Stimulated activated CD4-positive, alpha-beta T cell treated with anti-CD3 and anti-CD28 coated beads, Interleukin-15, amount 100 ng/mL, for 1 hour (primary cell): Measurements from ENCODE around the gene CCM2L.
"Not testable (repeated sequence)": the region's sequence is repeated elsewhere in the genome, so short reads cannot be mapped to it uniquely, and the experiment has no call there.

ENCODE experiments used
- DNase-seq, 2 donors: peaks; one replicate each; pipeline ENCODE4 v3.0.0-alpha.2; 2020; ENCODE audit warnings: low read depth in 1 of 2, low spot score in 1 of 2

CCM2L gene

DNA sequence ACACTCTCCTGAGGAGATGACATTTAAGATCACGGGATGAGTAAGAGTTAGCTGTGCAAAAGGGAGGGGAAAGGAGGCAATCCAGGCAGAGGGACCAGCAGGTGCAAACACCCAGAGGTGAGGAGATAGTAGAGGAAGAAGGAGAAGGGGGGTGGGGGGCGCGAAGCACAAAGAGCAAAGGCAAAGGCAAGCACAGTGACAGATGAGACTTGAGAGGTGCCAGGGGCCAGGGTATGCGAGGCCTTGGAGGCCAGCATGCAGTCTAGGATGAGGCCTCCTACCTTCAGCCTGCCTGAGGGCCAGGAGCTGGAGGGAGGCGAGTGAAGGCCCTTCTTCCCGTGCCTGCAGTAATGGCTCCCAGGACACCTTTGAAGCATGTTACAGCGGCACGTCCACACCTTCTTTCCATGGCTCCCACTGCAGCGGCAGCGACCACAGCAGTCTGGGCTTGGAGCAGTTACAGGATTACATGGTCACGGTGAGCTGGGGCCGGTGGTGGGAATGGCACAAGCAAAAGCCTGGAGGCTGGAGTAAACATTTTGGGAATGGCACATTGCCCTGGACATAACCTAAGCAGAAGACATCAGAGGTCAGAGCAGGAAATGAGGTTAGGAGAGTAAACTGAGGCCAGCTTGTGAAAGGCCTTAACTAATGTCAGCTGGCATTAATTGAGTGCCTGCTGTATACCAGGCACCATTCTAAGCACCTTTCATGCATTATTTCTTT lies 18.6 kb downstream of the CCM2L start:
- no peak for DNase-seq

DNA sequence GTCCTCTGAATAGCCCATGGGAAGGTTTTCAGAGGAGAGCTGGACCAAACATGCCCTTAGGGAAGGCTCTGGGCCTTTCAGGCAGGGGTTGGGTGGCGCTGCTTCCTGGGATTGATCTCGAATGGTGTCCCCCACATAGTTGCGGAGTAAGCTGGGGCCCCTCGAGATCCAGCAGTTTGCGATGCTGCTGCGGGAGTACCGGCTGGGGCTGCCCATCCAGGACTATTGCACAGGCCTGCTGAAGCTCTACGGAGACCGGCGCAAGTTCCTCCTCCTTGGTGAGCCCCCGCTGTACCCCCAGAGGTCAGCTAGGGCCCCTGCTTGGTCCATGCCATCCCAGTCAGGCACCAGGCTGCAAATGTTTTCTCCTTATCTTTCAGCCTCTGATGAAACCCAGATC lies 19.3 kb downstream of the CCM2L start:
- no peak for DNase-seq

DNA sequence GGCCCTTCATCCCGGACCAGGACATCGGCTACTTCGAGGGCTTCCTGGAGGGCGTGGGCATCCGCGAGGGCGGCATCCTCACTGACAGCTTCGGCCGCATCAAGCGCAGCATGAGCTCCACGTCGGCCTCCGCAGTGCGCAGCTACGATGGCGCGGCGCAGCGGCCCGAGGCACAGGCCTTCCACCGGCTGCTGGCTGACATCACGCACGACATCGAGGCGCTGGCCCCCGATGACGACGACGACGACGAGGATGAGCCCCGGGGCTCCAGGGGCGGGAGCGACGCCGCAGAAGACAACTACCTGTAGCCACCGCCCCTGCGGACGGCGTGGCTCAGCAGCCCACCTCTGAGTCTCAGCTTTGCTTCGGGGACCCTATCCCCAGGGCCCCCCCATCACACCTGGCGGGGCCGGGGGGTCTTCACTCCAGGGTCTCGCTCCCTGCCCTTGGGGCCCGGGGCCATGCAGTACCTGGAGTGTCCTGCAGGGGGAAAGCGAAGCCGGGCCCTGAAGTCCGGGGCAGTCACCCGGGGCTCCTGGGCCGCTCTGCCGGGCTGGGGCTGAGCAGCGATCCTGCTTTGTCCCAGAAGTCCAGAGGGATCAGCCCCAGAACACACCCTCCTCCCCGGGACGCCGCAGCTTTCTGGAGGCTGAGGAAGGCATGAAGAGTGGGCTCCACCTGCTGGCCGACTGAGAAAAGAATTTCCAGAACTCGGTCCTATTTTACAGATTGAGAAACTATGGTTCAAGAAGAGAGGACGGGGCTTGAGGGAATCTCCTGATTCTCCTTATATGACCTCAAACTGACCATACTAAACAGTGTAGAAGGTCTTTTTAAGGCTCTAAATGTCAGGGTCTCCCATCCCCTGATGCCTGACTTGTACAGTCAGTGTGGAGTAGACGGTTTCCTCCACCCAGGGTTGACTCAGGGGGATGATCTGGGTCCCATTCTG lies 21.0 kb downstream of the CCM2L start:
- peak; percentile 23 to 33 for DNase-seq

DNA sequence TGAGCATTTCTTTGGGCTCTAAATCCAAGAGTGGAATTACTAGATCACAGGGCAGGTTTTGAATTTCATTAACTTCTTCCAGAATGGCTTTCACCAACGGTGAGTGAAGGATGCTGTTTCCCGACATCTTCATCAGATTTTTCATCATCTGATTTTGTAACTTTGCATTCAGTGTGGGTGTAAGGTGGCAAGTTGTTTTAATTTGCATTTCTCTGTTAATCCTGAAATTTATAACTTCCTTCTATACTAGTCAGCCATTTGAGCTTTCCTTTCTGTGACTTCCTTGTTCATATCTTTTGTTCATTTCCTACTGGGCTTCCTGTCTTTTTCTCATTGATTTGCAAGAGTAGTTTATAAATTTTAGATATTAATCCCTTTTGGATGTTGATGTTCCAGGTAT lies 23.1 kb downstream of the CCM2L start:
- no peak for DNase-seq

DNA sequence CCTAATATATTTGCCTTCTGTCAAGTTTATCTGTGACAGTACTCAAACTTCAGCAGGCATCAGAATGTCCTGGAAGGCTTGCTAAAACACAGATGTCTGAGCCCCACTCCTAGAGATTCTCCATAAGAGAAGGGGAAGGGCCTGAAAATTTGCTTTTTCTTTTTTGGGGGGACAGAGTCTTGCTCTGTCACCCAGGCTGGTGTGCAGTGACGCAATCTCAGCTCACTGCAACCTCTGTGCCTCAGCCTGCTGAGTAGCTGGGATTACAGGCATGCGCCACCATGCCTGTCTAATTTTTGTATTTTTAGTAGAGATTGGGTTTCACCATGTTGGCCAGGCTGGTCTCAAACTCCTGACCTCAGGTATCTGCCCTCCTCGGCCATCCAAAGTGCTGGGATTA lies 23.5 kb downstream of the CCM2L start:
- DNase-seq, result not testable (repeated sequence)

DNA sequence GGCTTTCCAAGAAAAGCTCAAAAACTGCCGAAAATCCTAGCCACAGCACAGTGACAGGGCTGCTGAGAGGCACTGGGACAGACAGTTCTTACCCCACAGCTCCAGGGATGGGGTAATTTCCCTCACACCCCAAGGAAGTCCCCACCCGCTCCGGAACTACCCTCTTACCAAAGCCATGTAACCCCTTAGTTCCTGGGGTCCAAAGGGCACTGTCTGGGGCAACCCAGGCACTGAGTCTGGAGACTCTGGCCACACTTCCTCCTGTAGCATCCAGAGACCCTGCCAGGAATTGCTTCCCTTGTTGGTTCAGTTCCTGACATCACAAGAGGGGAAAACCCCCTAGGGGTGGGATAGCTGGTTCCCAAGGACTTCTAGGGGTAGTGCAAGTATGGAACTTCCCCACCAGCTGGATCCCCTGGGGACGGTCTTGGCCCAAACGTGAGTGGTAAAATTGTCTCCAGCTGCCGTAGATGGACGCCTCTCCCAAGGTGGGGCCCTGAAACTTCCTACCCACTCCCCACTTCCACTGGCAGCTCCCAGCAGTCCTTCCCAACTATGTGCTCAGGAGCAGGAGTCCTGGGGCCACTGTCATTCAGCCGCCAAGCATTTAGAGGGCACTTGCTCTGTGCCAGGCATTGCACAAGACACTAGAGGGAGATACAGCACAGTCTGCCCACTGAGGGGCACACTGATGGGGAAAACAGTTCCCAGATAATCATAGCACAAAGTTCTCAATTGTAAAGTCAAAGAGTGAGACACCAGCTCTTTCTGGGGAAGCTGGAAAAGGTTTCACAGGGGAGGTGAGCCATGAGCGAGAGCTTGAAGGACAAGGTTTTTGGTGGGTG lies 24.6 kb downstream of the CCM2L start:
- DNase-seq, result no peak

DNA sequence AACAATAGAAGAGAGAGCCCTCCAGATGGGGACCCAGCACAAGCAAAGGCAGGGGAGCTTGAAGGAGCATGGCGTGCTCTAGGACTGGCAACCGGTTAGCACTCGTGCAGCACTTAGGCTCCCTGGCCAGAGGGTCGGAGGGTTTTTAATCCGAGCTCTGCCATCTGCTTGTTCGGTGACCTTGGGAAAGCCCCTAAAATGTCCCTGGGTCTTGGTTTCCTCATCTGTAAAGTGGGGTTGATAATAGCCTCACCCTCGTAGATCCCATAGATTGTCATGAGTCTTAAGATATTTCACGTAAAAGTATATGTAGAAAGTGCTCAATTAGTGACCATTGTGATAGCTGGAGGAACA lies 25.2 kb downstream of the CCM2L start:
- DNase-seq, result no peak

DNA sequence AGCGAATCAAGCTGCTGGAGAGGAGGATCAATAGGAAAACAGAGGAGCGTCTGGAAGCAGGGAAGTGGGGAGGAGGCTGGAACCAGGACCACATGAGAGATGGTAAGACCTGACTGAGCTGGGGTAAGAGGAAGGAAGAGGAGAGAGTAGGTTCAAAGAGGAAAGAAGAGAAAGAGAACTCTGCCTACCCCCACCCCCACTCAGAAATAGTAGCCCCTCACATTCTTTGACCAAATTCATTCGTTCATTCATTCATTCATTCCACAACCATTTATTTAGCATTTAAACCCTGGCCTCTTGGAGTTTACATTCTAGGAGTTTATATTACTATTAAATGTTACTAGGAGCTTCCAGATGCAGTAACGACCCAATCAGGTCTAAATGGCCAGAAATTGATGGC lies 26.0 kb downstream of the CCM2L start:
- no peak for DNase-seq

DNA sequence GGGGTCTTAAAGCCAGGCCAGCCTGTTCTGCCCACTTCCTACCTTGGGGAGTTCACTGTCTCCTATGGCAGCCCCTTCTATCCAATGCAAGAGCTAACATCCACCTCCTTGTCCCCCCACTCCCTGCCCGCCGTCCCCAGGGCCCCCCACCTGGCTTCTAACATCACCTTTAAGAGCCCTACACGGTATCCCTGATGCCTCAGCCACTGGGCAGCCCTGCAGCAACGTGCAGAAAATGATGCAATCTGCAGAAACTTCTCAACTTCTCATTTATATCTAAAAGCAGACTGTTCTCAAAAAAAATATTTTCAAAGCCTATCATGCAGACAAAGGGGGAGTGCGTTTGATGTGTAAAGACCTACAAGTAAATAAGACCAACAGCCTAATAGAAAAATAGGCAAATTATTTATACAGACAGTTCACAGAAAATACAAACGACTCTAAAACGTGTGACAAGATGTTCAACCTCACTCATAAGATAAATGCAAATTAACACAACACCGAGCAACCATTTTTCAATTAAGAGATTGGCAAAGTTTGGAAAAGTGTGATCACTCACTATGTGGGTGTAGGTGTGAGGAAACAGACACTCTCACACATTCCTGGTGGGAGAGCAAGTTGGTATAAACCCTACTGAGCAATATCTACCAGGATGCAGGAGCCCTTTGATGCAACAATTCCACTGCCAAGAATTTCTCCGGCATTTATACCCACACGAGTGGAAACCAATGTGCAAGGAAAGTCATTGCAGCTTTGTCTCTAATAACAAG lies 26.7 kb downstream of the CCM2L start:
- no peak for DNase-seq

DNA sequence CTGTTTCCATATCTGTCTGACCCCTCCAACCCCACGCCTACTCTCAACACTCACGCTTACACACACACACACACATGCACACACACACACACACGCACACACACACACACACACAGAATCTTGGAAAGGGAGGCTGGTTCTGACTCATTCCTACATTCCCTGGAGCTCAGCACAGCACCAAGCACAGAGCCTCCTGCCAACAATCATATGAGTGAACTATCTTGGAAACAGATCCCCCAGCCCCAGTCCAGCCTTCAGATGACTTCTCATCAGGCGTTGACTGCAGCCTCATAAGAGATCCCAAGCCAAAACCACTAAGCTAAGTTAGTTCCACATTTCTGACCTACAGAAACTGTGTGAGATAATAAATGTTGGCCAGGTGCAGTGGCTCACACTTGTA lies 27.7 kb downstream of the CCM2L start:
- DNase-seq, result no peak

DNA sequence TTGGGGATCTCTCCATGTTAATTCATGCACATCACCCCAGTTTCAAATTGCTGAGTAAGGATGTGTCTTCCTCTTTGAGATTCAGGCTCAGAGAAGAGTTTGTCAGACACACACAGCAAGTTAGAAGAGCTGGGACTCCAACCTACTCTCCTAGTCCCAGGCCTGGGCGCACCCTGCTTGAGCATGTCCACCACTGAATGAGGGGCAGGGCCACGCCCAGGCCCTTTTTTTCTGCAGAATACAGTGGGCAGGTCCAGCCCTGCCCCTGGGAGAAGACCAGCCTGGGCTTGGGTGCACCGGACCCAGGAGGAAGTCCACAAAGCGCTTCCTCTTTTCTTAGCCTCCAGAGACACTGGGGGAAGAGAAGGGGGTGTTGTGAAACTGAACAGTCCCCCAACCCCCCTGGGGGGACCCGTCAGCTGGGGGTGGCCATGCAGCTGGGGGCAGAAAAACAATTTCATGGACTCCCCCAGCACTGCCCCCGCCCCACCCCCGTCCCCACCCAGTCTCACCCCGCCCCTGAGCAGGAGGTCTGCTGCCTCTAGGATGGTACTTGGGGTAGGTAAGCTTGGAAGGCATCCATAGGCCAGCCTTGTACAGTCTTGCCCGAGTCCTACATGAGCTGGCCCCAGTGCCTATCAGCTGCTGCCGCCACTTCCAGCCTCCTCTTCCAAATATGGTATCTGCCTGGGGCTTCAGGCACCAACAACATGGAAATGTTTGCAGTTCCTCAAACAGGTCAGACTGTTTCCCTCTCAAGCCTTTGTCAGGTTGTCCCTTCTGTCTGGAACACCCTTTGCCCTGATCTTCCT lies 30.1 kb downstream of the CCM2L start:
- DNase-seq, result no peak

DNA sequence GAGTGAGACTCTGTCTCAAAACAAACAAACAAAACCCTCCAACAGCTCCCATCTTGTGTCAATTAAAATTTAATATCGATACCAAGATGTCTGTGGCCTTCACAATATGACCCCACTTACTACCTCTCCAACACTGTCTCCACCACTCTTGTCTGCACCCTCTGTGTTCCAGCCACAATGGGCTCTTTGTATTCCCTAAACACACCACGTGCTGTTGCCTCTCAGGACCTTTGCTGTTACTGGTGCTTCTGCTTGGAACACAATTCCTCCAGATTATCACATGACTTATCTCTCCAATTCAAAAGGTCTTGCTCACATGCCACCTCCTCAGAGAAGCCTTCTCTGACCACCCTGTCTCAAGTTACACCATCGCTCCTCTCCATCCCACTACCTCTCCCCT lies 35.8 kb downstream of the CCM2L start:
- DNase-seq, result no peak

DNA sequence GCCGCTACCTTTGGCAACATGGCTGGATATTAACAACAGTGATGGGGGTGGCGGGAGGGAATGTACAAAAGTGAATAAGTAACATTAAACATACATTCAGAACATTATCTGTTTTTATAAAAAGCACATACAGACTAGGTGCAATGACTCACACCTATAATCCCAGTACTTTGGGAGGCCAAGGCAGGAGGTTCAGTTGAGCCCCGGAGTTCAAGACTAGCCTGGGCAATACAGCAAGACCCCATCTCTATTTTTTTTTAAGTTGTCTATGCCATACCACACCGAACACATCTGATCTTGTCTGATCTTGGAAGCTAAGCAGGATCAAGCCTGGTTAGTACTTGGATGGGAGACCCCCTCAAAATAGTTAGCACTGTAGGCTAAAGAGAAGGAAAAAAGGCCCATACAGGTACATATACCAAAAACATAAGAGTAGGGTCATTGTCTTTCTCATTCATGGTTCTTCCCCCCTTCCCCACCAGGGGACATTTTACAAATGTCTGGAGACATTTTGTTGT lies 40.1 kb downstream of the CCM2L start:
- DNase-seq, result no peak

DNA sequence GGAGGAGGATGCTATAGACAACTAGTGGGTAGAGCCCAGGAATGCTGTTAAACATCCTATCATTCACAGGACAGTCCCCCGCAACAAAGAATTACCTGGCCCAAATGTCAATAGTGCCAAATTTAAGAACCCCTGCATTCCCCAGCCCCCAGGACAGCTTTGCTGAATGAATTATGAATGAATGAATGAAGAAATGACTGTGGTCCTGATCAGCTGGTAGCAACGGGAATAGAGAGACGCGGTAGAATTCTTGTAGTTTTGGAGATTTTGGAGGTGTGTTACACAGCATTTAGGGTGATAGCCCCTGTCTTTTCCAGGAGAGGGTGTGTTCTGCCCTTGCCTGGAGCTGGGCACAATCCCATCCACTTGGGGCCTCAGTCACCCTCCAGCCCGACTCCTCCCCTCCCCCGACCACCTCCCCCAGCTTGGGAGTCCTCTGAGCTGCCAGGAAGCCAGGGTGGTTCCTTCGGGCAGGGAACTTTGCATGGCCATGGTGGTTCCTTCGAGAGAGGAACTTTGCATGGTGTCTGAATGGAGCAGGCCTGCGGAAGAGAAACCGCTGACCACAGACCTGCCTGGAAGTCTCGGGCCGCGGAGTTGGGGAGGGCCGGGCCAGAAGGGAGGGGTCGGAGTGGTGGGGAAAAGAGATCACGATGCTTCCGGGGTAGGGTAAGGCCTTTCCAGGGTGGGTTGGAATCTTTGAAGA lies 40.8 kb downstream of the CCM2L start:
- no peak for DNase-seq

DNA sequence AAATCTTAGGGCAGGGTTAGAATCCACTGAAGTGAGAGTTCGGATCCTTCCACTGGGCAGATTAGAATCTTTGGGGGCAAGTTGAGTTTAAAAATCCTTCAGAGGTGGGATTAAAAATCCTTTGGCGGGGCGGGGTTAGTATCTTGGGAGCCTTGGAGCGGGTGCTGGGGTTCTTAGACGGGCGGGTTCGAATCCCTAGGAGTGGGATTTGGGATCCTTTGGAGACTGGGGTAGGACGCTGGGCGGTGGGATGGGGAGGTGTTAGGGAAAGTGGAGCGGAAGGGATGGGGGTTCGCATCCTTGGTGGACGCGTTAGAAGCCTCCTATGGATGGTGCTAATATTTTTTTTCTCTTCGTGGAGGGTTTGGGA lies 41.5 kb downstream of the CCM2L start:
- no peak for DNase-seq

DNA sequence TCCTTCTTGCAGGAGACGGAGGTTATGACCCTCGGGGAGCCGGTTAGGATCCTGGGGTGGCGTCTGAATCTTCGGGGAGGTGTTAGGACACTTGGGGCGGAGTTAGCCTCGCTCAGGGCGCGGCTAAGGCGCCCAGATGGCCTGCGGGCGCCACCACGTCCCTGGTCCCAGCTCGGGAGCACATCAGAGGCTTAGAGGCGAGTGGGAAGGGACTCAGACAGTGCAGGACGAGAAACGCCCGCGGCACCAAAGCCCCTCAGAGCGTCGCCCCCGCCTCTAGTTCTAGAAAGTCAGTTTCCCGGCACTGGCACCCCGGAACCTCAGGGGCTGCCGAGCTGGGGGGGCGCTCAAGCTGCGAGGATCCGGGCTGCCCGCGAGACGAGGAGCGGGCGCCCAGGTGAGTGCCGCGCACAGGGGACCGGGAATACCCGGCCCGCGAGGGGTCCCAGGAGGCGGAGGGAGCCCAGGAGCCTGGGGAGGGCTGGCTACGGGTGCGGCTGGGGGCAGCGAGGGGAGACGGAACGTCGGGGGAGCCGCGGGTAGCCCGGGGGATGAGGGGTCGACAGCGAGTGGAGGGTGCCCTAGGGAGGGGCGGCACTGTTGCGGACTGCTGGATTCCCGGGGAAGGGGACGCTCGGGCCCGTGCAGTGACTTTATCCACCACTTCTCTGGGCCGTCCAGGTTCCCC lies 42.0 kb downstream of the CCM2L start, which contains the start of gene HCK:
Gene HCK, plus strand, starts transcription at position 153 of the 688 bp plus-strand sequence.
- no peak for DNase-seq

DNA sequence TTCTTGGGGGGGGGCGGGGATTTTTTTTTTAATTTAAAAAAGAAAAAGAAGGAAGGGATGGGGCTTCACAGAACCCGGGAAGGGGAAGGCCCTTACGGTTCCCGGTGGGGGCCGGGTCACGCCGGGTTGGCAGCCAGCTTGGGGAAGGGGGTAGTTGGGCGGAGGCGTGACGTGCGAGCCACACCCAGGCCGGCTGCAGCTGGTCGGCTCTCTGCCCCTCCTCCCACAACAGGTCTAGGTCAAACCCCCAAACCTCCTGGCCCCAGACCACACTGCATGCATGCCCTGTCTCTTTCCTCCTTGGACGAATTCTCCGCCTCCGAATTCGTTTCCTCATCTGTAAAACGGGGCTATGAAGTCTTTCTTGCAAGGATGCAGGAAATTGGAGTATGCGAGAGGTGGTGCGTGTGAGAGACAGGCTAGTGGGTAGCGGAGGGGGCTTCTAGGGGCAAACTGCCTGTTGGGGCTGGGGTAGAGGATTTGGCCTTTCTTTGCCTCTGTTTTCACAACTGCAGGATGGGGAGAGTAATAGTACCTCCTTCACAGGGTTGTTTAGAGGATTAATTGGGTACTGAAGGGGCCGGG lies 42.6 kb downstream of the CCM2L start:
- no peak for DNase-seq

DNA sequence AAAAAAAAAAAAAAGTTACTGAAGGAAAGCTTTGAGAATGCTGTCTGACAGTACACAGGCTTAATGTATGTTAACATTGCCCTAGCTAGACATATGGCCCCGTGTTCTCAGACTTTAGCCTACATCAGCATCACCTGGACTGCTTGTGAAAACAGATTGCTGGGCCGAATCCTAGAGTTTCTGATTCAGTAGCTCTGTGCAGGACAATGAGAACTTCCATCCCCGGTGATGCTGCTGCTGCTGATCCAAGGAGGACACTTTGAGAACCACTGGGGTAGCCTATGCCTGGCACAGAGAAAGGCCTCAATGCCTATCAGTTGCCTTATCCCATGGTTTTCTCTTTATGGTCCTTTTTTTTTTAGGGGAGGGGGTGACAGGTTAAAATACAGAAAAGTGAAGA lies 43.4 kb downstream of the CCM2L start:
- DNase-seq, result no peak
